Astrocyte (in vitro differentiated cells and primary cell): ENCODE results near the gene ARHGEF17.

Source experiments
- EZH2 ChIP-seq: IDR thresholded peaks from 2 replicates; pipeline ENCODE4 v1.6.1; 2012; ENCODE audit warnings: mild to moderate bottlenecking, low read length, inconsistent platforms; ENCODE audit not compliant: insufficient read depth
- TF ChIP-seq, protein P1 (sequence below): IDR thresholded peaks from 2 replicates; pipeline ENCODE4 v1.5.1; 2011; ENCODE audit warnings: low read depth, mild to moderate bottlenecking, inconsistent platforms, low read length, moderate library complexity; ENCODE audit not compliant: insufficient read depth

DNA sequence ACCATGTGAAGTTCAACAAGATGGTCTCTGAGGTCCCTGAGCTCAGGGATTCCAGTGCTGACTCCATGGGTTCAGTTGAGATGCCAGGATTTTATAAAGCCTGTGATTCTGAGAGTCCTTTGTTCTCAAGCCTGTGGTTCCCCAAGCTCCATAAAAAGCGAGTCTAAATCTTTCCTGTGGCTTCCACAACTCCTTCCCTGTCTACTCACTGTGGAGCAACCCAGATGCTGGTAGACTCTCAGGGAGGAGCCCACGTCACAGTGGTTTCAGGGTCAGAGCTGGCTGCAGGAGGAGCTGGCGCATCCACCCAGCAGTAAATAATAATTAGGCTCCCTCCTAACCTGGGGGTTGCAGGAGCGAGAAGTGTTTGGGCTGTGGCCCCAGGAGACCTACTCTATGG, 66.1 kb downstream of the ARHGEF17 start:
- TF ChIP-seq EZH2, result no peak
- TF ChIP-seq, protein P1, sequence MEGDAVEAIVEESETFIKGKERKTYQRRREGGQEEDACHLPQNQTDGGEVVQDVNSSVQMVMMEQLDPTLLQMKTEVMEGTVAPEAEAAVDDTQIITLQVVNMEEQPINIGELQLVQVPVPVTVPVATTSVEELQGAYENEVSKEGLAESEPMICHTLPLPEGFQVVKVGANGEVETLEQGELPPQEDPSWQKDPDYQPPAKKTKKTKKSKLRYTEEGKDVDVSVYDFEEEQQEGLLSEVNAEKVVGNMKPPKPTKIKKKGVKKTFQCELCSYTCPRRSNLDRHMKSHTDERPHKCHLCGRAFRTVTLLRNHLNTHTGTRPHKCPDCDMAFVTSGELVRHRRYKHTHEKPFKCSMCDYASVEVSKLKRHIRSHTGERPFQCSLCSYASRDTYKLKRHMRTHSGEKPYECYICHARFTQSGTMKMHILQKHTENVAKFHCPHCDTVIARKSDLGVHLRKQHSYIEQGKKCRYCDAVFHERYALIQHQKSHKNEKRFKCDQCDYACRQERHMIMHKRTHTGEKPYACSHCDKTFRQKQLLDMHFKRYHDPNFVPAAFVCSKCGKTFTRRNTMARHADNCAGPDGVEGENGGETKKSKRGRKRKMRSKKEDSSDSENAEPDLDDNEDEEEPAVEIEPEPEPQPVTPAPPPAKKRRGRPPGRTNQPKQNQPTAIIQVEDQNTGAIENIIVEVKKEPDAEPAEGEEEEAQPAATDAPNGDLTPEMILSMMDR, result no peak
